K562 (cell line): ENCODE results near the gene KCNJ10. TPM values are rescaled to one million over a fixed set of nuclear protein-coding genes. Genes with fewer than 3 reads are reported as not detected.

Source experiments
- ATAC-seq: fragments of 200-7000 bp; cut with Tn5 transposase; 3 replicates; pipeline ENCODE4 v1.9.1; 2020; ENCODE audit warnings: moderate library complexity
- BruUV-seq: library from RNA; stranded (reverse); fragments of 400-500 nt; replicated peaks from 2 replicates; lab custom pipeline; 2021; lab: Mats Ljungman, UMichigan
- CTCF ChIA-PET: fragments of 300-600 bp; formaldehyde crosslinking; extraction: SDS; loops from one replicate; lab custom pipeline; 2021; ENCODE audit warnings: low intra/inter-chr PET ratio; lab: Yijun Ruan, JAX
- POLR2A ChIA-PET: fragments of 300-600, 350-650 bp; sonication (Branson Sonifier 250); formaldehyde crosslinking; extraction: SDS; loops from one replicate; lab custom pipeline; 2021; ENCODE audit warnings: antibody characterized with exemption, inconsistent platforms; lab: Yijun Ruan, JAX
- DNase-seq, 4 experiments: peaks; one replicate each; pipeline versions ENCODE4 v3.0.0 to v3.0.0-alpha.2; 2011 to 2018; ENCODE audit warnings: low spot score in 3 of 4, mixed read lengths in 3 of 4; ENCODE audit errors: extremely low read depth in 1 of 4
- FAIRE-seq: peaks from 2 replicates; lab custom pipeline; 2011; peaks lifted over from hg19 to GRCh38; lab: Jason Lieb, UNC
- H2AFZ ChIP-seq: 2 replicates; pipeline ENCODE4 v1.6.0; 2011; ENCODE audit warnings: low read depth, low read length, control low read depth, inconsistent platforms
- H3K27ac ChIP-seq: fragments of 200-600 bp; 3 replicates; pipeline ENCODE4 v1.8.0; 2011; ENCODE audit warnings: low read depth, mild to moderate bottlenecking, control low read depth, inconsistent platforms, low read length, moderate library complexity, mixed read lengths; ENCODE audit errors: extremely low read depth
- H3K27me3 ChIP-seq, 2 experiments: fragments of 300-600 bp in 1 of 2; 2 replicates in 1 of 2; 3 replicates in 1 of 2; pipeline versions ENCODE4 v1.6.0 to v1.8.0; 2011; ENCODE audit warnings: inconsistent platforms in 2 of 2, low read length in 2 of 2, mild to moderate bottlenecking in 1 of 2, mixed read lengths in 1 of 2, moderate library complexity in 1 of 2; ENCODE audit not compliant: control insufficient read depth in 2 of 2, insufficient read depth in 2 of 2
- H3K36me3 ChIP-seq: fragments of 300-600 bp; 3 replicates; pipeline ENCODE4 v1.8.0; 2011; ENCODE audit warnings: mild to moderate bottlenecking, low read length, inconsistent platforms; ENCODE audit not compliant: control insufficient read depth, insufficient read depth
- H3K4me1 ChIP-seq, 2 experiments: fragments of 200-600 bp in 1 of 2; replicated peaks in 1 of 2; 2 replicates in 1 of 2; 3 replicates in 1 of 2; pipeline versions ENCODE4 v1.5.1 to v1.8.0; 2011; ENCODE audit warnings: inconsistent platforms in 2 of 2, low read length in 2 of 2, mild to moderate bottlenecking in 1 of 2, mixed read lengths in 1 of 2, moderate library complexity in 1 of 2; ENCODE audit not compliant: control insufficient read depth in 2 of 2, insufficient read depth in 2 of 2
- H3K4me2 ChIP-seq: 2 replicates; pipeline ENCODE4 v1.6.1; 2011; ENCODE audit warnings: low read length, control low read depth, inconsistent platforms, mixed read lengths; ENCODE audit not compliant: insufficient read depth
- H3K4me3 ChIP-seq: fragments of 200-600 bp; sonication (generic), shearing (Covaris generic); 2 replicates; pipeline ENCODE4 v1.5.1; 2016; ENCODE audit warnings: control low read depth, inconsistent platforms
- H3K79me2 ChIP-seq: fragments of 200-600 bp; 3 replicates; pipeline ENCODE4 v1.8.0; 2011; ENCODE audit warnings: low read length, inconsistent platforms; ENCODE audit not compliant: control insufficient read depth, insufficient read depth
- H3K9ac ChIP-seq, 2 experiments: 2 replicates each; pipeline versions ENCODE4 v1.6.0 to v1.6.1; 2011; ENCODE audit warnings: low read depth in 2 of 2, low read length in 2 of 2, control low read depth in 1 of 2, inconsistent platforms in 1 of 2, mild to moderate bottlenecking in 1 of 2, mixed read lengths in 1 of 2; ENCODE audit not compliant: insufficient read depth in 1 of 2
- H3K9me1 ChIP-seq: one replicate; pipeline ENCODE4 v1.6.0; 2011; ENCODE audit warnings: inconsistent platforms, mild to moderate bottlenecking, low read length, moderate library complexity; ENCODE audit not compliant: control insufficient read depth, insufficient read depth
- H3K9me3 ChIP-seq: replicated peaks from 2 replicates; pipeline ENCODE4 v1.5.1; 2011; ENCODE audit warnings: low read depth, low read length, inconsistent platforms; ENCODE audit not compliant: control insufficient read depth, insufficient read depth
- H4K20me1 ChIP-seq: replicated peaks from 2 replicates; pipeline ENCODE4 v1.6.1; 2011; ENCODE audit warnings: low read length, inconsistent platforms, mixed read lengths; ENCODE audit not compliant: control insufficient read depth, insufficient read depth
- GABPB2 ChIP-seq: fragments of 250-450 bp; sonication (Bioruptor Pico); conservative IDR thresholded peaks from 2 replicates; pipeline ENCODE4 v1.5.1; 2021; ENCODE audit warnings: mild to moderate bottlenecking
- IRF2 ChIP-seq: sonication (generic); formaldehyde crosslinking; IDR thresholded peaks from 2 replicates; pipeline ENCODE4 v1.8.1; 2022; ENCODE audit warnings: mild to moderate bottlenecking, missing genetic modification reagents
- KLF13 ChIP-seq: fragments of 450-650 bp; IDR thresholded peaks from 2 replicates; pipeline ENCODE4 v1.6.1; 2016; ENCODE audit warnings: missing genetic modification characterization, low read depth, mild to moderate bottlenecking, missing compliant biosample characterization, moderate library complexity, borderline replicate concordance
- PURB ChIP-seq: sonication (generic); formaldehyde crosslinking; IDR thresholded peaks from 2 replicates; pipeline ENCODE4 v1.9.0; 2021; ENCODE audit warnings: low read depth, mild to moderate bottlenecking, missing genetic modification reagents
- SRF ChIP-seq, 2 experiments: fragments of 250-450, 450-650 bp in 1 of 2; sonication (Bioruptor Pico) in 1 of 2; sonication (generic) in 1 of 2; formaldehyde crosslinking; IDR thresholded peaks; 2 replicates each; pipeline versions ENCODE4 v1.5.0 to v1.5.1; 2020 to 2022; ENCODE audit warnings: mild to moderate bottlenecking in 1 of 2, missing genetic modification reagents in 1 of 2
- ZNF324 ChIP-seq: fragments of 250-450 bp; sonication (Bioruptor Pico); IDR thresholded peaks from 2 replicates; pipeline ENCODE4 v1.4.0; 2020; ENCODE audit warnings: mild to moderate bottlenecking
- WGBS: fragments of 100-300 bp; shearing (Covaris generic); methylation state at CpG from one replicate; pipeline ENCODE4 v1.1.6; 2016; ENCODE audit warnings: low coverage, mixed read lengths; ENCODE audit not compliant: insufficient coverage; ENCODE audit errors: missing lambda C conversion rate; 5-methylcytosine and 5-hydroxymethylcytosine counted together
- in situ Hi-C: fragments of 300-500 bp; cut with MboI; formaldehyde crosslinking; loops from 4 replicates; pipeline ENCODE4 v1.15.0; 2018; ENCODE audit warnings: inconsistent platforms, mixed read lengths
- intact Hi-C: fragments of 100-400 bp; cut with micrococcal nuclease; formaldehyde crosslinking; loops from 2 replicates; pipeline ENCODE4 v1.14.2; 2022
- polyA plus RNA-seq, 8 experiments: library from polyadenylated mRNA; depleted of rRNA in 4 of 8; stranded (reverse) in 5 of 8; unstranded in 3 of 8; fragments of >200 nt; fragmentation: Nextera tagmentation in 2 of 8; fragmentation: Illumina TruSeq in 1 of 8; extraction: Ambion mirVana in 2 of 8; extraction: Trizol in 1 of 8; gene quantifications; 2 replicates each; pipeline versions ENCODE4 v1.2.1 to v1.2.3, GENCODE V29; 2011 to 2014; ENCODE audit warnings: inconsistent platforms in 1 of 8, missing spikeins in 1 of 8
- total RNA-seq, 7 experiments: library from RNA; depleted of rRNA in 6 of 7; stranded (reverse); fragments of >200 nt in 6 of 7; fragmentation: Illumina TruSeq in 2 of 7; extraction: Trizol in 2 of 7; gene quantifications; 2 replicates each; pipeline versions ENCODE4 v1.2.1 to v1.2.3, GENCODE V29; 2011 to 2021; ENCODE audit warnings: low replicate concordance in 1 of 7
- TF ChIP-seq, protein P1 (sequence below), 2 experiments: fragments of 450-650 bp in 1 of 2; sonication (generic) in 1 of 2; formaldehyde crosslinking in 1 of 2; IDR thresholded peaks in 1 of 2; conservative IDR thresholded peaks in 1 of 2; 2 replicates each; pipeline versions ENCODE4 v1.6.1 to v1.8.1; 2016 to 2023; ENCODE audit warnings: mild to moderate bottlenecking in 2 of 2, moderate library complexity in 2 of 2, inconsistent platforms in 1 of 2, missing genetic modification reagents in 1 of 2
- TF ChIP-seq, protein P2 (sequence below): sonication (generic); formaldehyde crosslinking; IDR thresholded peaks from 2 replicates; pipeline ENCODE4 v1.8.0; 2023; ENCODE audit warnings: mild to moderate bottlenecking, missing genetic modification reagents
- TF ChIP-seq, protein P3 (sequence below): fragments of 450-650 bp; IDR thresholded peaks from 2 replicates; pipeline ENCODE4 v1.6.1; 2017; ENCODE audit warnings: mild to moderate bottlenecking, moderate library complexity

KCNJ10 gene
- total and polyA plus RNA-seq, 9 of the 15 experiments (the other 6 are each of a cell fraction or from before 2014, with no cell fraction given) = 0.06 to 0.11 TPM; not detected in 7

DNA sequence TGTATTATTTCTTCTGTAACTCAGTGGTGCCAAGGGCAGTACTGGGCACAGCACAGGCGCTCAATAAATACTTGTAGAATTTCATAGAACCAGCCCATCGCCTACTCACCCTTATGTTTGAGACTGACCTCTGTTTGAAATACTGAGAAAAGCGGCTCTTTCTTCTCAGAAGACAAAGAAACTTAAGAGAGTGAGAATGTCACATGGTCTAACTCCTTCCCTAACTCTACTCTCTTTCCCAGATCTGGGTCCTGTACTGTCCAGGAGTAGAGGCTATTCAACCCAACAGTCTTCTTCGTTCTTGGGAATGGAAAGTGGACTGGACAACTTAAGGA lies 24.3 kb upstream of the KCNJ10 start:
- POLR2A ChIA-PET = interaction anchor here (1.0 kb wide), 1 partner anchor 16 kb away, joined by 3 read pairs; no protein-coding TSS in a partner anchor
- CTCF ChIA-PET = interaction anchor here (0.7 kb wide), 1 partner anchor 126 kb away, joined by 3 read pairs; no protein-coding TSS in a partner anchor
- no peak for DNase-seq
- Histone ChIP-seq H3K27ac (no peak overlapping the region), H3K36me3 (no peaks in the 10 kb centered on the region), H3K4me3 (no peak overlapping the region), H3K9me3 (no peaks in the 10 kb centered on the region), H3K4me2 (no peak overlapping the region), H3K79me2 (no peaks in the 10 kb centered on the region), H3K4me1 (peaks cover 3 to 37% of the 10 kb centered on the region in 2 experiments; a peak in 4 of 5 replicates), H2AFZ (no peak overlapping the region), H3K9me1 (no peaks in the 10 kb centered on the region), H4K20me1 (peaks cover 4% of the 10 kb centered on the region; the same call in 1 of the 2 replicates), H3K27me3 (no peaks in the 10 kb centered on the region), H3K9ac (no peak overlapping the region)
- ATAC-seq = no peak
- 48% methylated on average over 4 of the region's 4 CpGs for WGBS
- TF ChIP-seq SRF (CRISPR knock-in tag; IDR thresholded peaks at IDR 0.05) = no peak
- no peak for TF ChIP-seq GABPB2 (CRISPR knock-in tag)
- TF ChIP-seq IRF2 (CRISPR knock-in tag) = no peak
- TF ChIP-seq ZNF324 (CRISPR knock-in tag) = no peak
- TF ChIP-seq, protein P1, sequence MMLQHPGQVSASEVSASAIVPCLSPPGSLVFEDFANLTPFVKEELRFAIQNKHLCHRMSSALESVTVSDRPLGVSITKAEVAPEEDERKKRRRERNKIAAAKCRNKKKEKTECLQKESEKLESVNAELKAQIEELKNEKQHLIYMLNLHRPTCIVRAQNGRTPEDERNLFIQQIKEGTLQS (IDR thresholded peaks at IDR 0.05) = no peak
- TF ChIP-seq, protein P1 (CRISPR knock-in tag; conservative IDR thresholded peaks at IDR 0.05) = no peak
- TF ChIP-seq KLF13 = no peak
- TF ChIP-seq, protein P2, sequence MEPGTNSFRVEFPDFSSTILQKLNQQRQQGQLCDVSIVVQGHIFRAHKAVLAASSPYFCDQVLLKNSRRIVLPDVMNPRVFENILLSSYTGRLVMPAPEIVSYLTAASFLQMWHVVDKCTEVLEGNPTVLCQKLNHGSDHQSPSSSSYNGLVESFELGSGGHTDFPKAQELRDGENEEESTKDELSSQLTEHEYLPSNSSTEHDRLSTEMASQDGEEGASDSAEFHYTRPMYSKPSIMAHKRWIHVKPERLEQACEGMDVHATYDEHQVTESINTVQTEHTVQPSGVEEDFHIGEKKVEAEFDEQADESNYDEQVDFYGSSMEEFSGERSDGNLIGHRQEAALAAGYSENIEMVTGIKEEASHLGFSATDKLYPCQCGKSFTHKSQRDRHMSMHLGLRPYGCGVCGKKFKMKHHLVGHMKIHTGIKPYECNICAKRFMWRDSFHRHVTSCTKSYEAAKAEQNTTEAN (CRISPR knock-in tag) = no peak
- TF ChIP-seq, protein P3, sequence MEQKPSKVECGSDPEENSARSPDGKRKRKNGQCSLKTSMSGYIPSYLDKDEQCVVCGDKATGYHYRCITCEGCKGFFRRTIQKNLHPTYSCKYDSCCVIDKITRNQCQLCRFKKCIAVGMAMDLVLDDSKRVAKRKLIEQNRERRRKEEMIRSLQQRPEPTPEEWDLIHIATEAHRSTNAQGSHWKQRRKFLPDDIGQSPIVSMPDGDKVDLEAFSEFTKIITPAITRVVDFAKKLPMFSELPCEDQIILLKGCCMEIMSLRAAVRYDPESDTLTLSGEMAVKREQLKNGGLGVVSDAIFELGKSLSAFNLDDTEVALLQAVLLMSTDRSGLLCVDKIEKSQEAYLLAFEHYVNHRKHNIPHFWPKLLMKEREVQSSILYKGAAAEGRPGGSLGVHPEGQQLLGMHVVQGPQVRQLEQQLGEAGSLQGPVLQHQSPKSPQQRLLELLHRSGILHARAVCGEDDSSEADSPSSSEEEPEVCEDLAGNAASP = no peak
- TF ChIP-seq PURB (CRISPR knock-in tag) = no peak
- in situ Hi-C loops (no loop called here), intact Hi-C loops (no loop called here)
- no TSS peak for BruUV-seq
- FAIRE-seq = peak; percentile 6
